IMR-90 (cell line): ENCODE measurements around the gene SLC12A4. TPM values are rescaled to one million over a fixed set of nuclear protein-coding genes. Genes with fewer than 3 reads are reported as not detected.

Source experiments
- ATAC-seq: fragments of 200-7000 bp; cut with Tn5 transposase; 2 replicates; pipeline ENCODE4 v1.9.1; 2020; ENCODE audit warnings: low read depth, mild to moderate bottlenecking, moderate library complexity
- BruUV-seq: library from RNA; stranded (reverse); fragments of 400-500 nt; replicated peaks from 2 replicates; lab custom pipeline; 2021; lab: Mats Ljungman, UMichigan
- CTCF ChIA-PET: fragments of 300-600 bp; formaldehyde crosslinking; extraction: SDS; loops from one replicate; lab custom pipeline; 2021; ENCODE audit warnings: antibody characterized with exemption; lab: Yijun Ruan, JAX
- POLR2A ChIA-PET: fragments of 300-600 bp; sonication (Branson Sonifier 250); formaldehyde crosslinking; loops from one replicate; lab custom pipeline; 2022; ENCODE audit warnings: antibody characterized with exemption; ENCODE audit not compliant: unreplicated experiment; lab: Charles Lee
- DNase-seq: peaks from one replicate; pipeline ENCODE4 v3.0.0; 2013
- H2AFZ ChIP-seq: replicated peaks from 2 replicates; pipeline ENCODE3; 2013; ENCODE audit warnings: low read length, mild to moderate bottlenecking; ENCODE audit not compliant: poor library complexity
- H2AK5ac ChIP-seq: 2 replicates; pipeline ENCODE4 v1.6.1; 2013; ENCODE audit warnings: low read depth, low read length, inconsistent platforms
- H2AK9ac ChIP-seq: replicated peaks from 2 replicates; pipeline ENCODE3; 2013; ENCODE audit warnings: mild to moderate bottlenecking, low read depth, low read length, moderate library complexity; ENCODE audit not compliant: poor library complexity
- H2BK120ac ChIP-seq: 2 replicates; pipeline ENCODE4 v1.6.1; 2013; ENCODE audit warnings: low read depth, low read length, inconsistent platforms
- H2BK15ac ChIP-seq: 3 replicates; pipeline ENCODE4 v1.6.1; 2013; ENCODE audit warnings: low read depth, low read length, inconsistent platforms
- H2BK20ac ChIP-seq: 2 replicates; pipeline ENCODE4 v1.6.1; 2013; ENCODE audit warnings: low read depth, mild to moderate bottlenecking, inconsistent platforms, low read length, moderate library complexity
- H2BK5ac ChIP-seq: 2 replicates; pipeline ENCODE4 v1.6.1; 2013; ENCODE audit warnings: mild to moderate bottlenecking, low read depth, low read length, inconsistent platforms; ENCODE audit not compliant: poor library complexity, severe bottlenecking
- H3K14ac ChIP-seq: replicated peaks from 2 replicates; pipeline ENCODE4 v1.6.1; 2013; ENCODE audit warnings: low read depth, low read length, inconsistent platforms
- H3K18ac ChIP-seq: 2 replicates; pipeline ENCODE4 v1.6.1; 2013; ENCODE audit warnings: low read depth, low read length, control low read depth
- H3K23ac ChIP-seq: 2 replicates; pipeline ENCODE4 v1.6.1; 2013; ENCODE audit warnings: low read depth, low read length, inconsistent platforms
- H3K27ac ChIP-seq: 2 replicates; pipeline ENCODE4 v1.5.1; 2013; ENCODE audit warnings: mild to moderate bottlenecking, control low read depth, low read length; ENCODE audit not compliant: insufficient read depth
- H3K27me3 ChIP-seq: 2 replicates; pipeline ENCODE4 v1.6.1; 2013; ENCODE audit warnings: low read length; ENCODE audit not compliant: control insufficient read depth, insufficient read depth
- H3K36me3 ChIP-seq: 2 replicates; pipeline ENCODE4 v1.6.1; 2013; ENCODE audit warnings: low read length, mixed read lengths; ENCODE audit not compliant: control insufficient read depth, insufficient read depth
- H3K4ac ChIP-seq: 2 replicates; pipeline ENCODE4 v1.6.1; 2013; ENCODE audit warnings: low read depth, low read length, inconsistent platforms
- H3K4me1 ChIP-seq: 2 replicates; pipeline ENCODE4 v1.6.1; 2013; ENCODE audit warnings: low read length, mixed read lengths; ENCODE audit not compliant: control insufficient read depth, insufficient read depth
- H3K4me2 ChIP-seq: 2 replicates; pipeline ENCODE4 v1.6.1; 2013; ENCODE audit warnings: low read depth, mild to moderate bottlenecking, control low read depth, low read length, moderate library complexity
- H3K4me3 ChIP-seq: 2 replicates; pipeline ENCODE4 v1.5.1; 2013; ENCODE audit warnings: low read depth, mild to moderate bottlenecking, control low read depth, low read length, moderate library complexity; ENCODE audit not compliant: insufficient read depth
- H3K56ac ChIP-seq: 2 replicates; pipeline ENCODE4 v1.6.1; 2013; ENCODE audit warnings: low read length, inconsistent platforms; ENCODE audit not compliant: insufficient read depth; ENCODE audit errors: extremely low read depth
- H3K79me1 ChIP-seq, 2 experiments: 2 replicates each; pipeline ENCODE4 v1.6.1; 2013; ENCODE audit warnings: low read length in 2 of 2, inconsistent platforms in 1 of 2, low read depth in 1 of 2
- H3K9ac ChIP-seq: 2 replicates; pipeline ENCODE4 v1.6.1; 2013; ENCODE audit warnings: low read depth, low read length, control low read depth
- H3K9me1 ChIP-seq: 2 replicates; pipeline ENCODE4 v1.6.1; 2013; ENCODE audit warnings: low read length, inconsistent platforms; ENCODE audit not compliant: insufficient read depth
- H3K9me3 ChIP-seq: 2 replicates; pipeline ENCODE4 v1.6.1; 2013; ENCODE audit warnings: low read length; ENCODE audit not compliant: control insufficient read depth, insufficient read depth
- H4K20me1 ChIP-seq: 2 replicates; pipeline ENCODE4 v1.6.1; 2013; ENCODE audit warnings: low read length, inconsistent platforms; ENCODE audit not compliant: insufficient read depth
- H4K5ac ChIP-seq: 2 replicates; pipeline ENCODE4 v1.6.1; 2013; ENCODE audit warnings: mild to moderate bottlenecking, low read depth, low read length, control low read depth
- H4K8ac ChIP-seq, 2 experiments: 2 replicates each; pipeline ENCODE4 v1.6.1; 2013; ENCODE audit warnings: low read depth in 2 of 2, low read length in 2 of 2, control low read depth in 1 of 2, inconsistent platforms in 1 of 2
- H4K91ac ChIP-seq: 2 replicates; pipeline ENCODE4 v1.6.1; 2013; ENCODE audit warnings: low read depth, low read length, inconsistent platforms; ENCODE audit not compliant: insufficient read depth
- CTCF ChIP-seq: conservative IDR thresholded peaks from 2 replicates; pipeline ENCODE4 v1.5.1; 2012; ENCODE audit warnings: mild to moderate bottlenecking, low read depth, low read length, improper control_type of control experiment
- FOS ChIP-seq: fragments of 150-350 bp; IDR thresholded peaks from 2 replicates; pipeline ENCODE4 v1.6.1; 2016; ENCODE audit warnings: low read depth, low read length
- RAD21 ChIP-seq: IDR thresholded peaks from 2 replicates; pipeline ENCODE4 v1.6.1; 2012; ENCODE audit warnings: low read length, improper control_type of control experiment
- SMC3 ChIP-seq: fragments of 150-350 bp; IDR thresholded peaks from 2 replicates; pipeline ENCODE4 v1.6.1; 2016; ENCODE audit warnings: low read depth, mild to moderate bottlenecking, antibody characterized with exemption, low read length, moderate library complexity
- WGBS, 2 experiments: methylation state at CpG; one replicate each; pipeline versions ENCODE4 v1.1.5 to v1.1.7; 2013; ENCODE audit warnings: missing lambda C conversion rate in 2 of 2; ENCODE audit not compliant: insufficient read length in 1 of 2; ENCODE audit errors: extremely low coverage in 2 of 2; 5-methylcytosine and 5-hydroxymethylcytosine counted together
- dilution Hi-C: fragments of 300-500 bp; cut with HindIII; formaldehyde crosslinking; loops from one replicate; pipeline ENCODE4 v1.14.3; 2018; ENCODE audit warnings: low sequenced_read_pairs; ENCODE audit not compliant: unreplicated experiment
- in situ Hi-C: fragments of 300-500 bp; cut with MboI; formaldehyde crosslinking; loops from 3 replicates; pipeline ENCODE4 v1.14.3; 2019; ENCODE audit warnings: low sequenced_read_pairs, inconsistent platforms, mixed read lengths
- intact Hi-C: fragments of 100-400 bp; cut with micrococcal nuclease; formaldehyde crosslinking; loops from 2 replicates; pipeline ENCODE4 v1.10.0; 2022
- polyA plus RNA-seq, 3 experiments: library from polyadenylated mRNA; depleted of rRNA; stranded (reverse); fragments of >200 nt; gene quantifications; 2 replicates each; pipeline ENCODE4 v1.2.3, GENCODE V29; 2012; ENCODE audit warnings: low replicate concordance in 1 of 3
- total RNA-seq: library from RNA; depleted of rRNA; stranded (reverse); fragments of >200 nt; gene quantifications from 2 replicates; pipeline ENCODE4 v1.2.3, GENCODE V29; 2012

Gene SLC12A4
- total and polyA plus RNA-seq, 2 of the 4 experiments (the other 2 are of a cell fraction), result 36.6 to 132 TPM

- H3K36me3 ChIP-seq, result peaks cover 27% of the 10 kb centered on the region
- dilution Hi-C loops, result no loop called here
- no peak overlapping the region for H3K23ac ChIP-seq
- no peak overlapping the region for H4K8ac ChIP-seq
- H2BK15ac ChIP-seq, result no peak overlapping the region
- CTCF ChIA-PET, result interaction anchor here (0.6 to 1.0 kb wide), 3 partner anchors 26 to 246 kb away, joined by 3 read pairs; no protein-coding TSS in a partner anchor
- H3K9ac ChIP-seq, result no peak overlapping the region
- no peak overlapping the region for H3K18ac ChIP-seq
- no peak overlapping the region for H3K56ac ChIP-seq
- no peak overlapping the region for H4K91ac ChIP-seq
- H3K4me1 ChIP-seq, result no peaks in the 10 kb centered on the region
- in situ Hi-C loops, result loop anchor here (5.0 to 25.0 kb wide), 3 partner anchors 116 to 391 kb away; partner anchors contain the start of gene RIPOR1
- no peak overlapping the region for H4K5ac ChIP-seq
- H2BK120ac ChIP-seq, result no peak overlapping the region
- TF ChIP-seq FOS (no peak), SMC3 (peak; percentile 91), CTCF (peak; percentile 87), RAD21 (peak; percentile 94)
- H2AK5ac ChIP-seq, result no peak overlapping the region
- no peak overlapping the region for H2BK5ac ChIP-seq
- H3K4me3 ChIP-seq, result no peak overlapping the region
- no peaks in the 10 kb centered on the region for H3K27me3 ChIP-seq
- no peak overlapping the region for H2BK20ac ChIP-seq
- H3K14ac ChIP-seq, result no peak overlapping the region
- intact Hi-C loops, result loop anchor here (1.0 to 2.0 kb wide), 5 partner anchors 45 to 407 kb away; partner anchors contain the start of gene THAP11
- DNase-seq (peak; percentile 43), ATAC-seq (peak; percentile 92)
- H2AK9ac ChIP-seq, result peak overlapping the region; percentile 87
- H3K4ac ChIP-seq, result no peak overlapping the region
- peaks cover 5 to 22% of the 10 kb centered on the region in 2 experiments; a peak in 2 of 4 replicates for H3K79me1 ChIP-seq
- POLR2A ChIA-PET, result interaction anchor here (0.5 kb wide), 1 partner anchor 109 kb away, joined by 3 read pairs; no protein-coding TSS in a partner anchor
- H3K4me2 ChIP-seq, result no peak overlapping the region
- no peak overlapping the region for H3K27ac ChIP-seq
- no peaks in the 10 kb centered on the region for H3K9me3 ChIP-seq
- H2AFZ ChIP-seq, result peak overlapping the region; percentile 86
- H4K20me1 ChIP-seq, result peaks cover 34% of the 10 kb centered on the region
- no peaks in the 10 kb centered on the region for H3K9me1 ChIP-seq
- TSS peak; percentile 26 for BruUV-seq
- 0% methylated on average over 1 of the region's 16 CpGs; no CpG with 5 or more reads in 1 of the 2 experiments for WGBS, 2 experiments
Measured at GRCh38 chr16:67928561-67929364, 39.7 kb downstream of the SLC12A4 start.
